HL-60 (cell line): ENCODE results near the gene ZNRF3.

Experiments used
- CTCF ChIP-seq: IDR thresholded peaks from one replicate; pipeline ENCODE4 v1.5.1; 2011; ENCODE audit warnings: low read length, control low read depth, inconsistent platforms; ENCODE audit not compliant: insufficient read depth
- GABPA ChIP-seq: IDR thresholded peaks from 2 replicates; pipeline ENCODE4 v1.6.1; 2012; ENCODE audit warnings: low read depth
- POLR2AphosphoS5 ChIP-seq: IDR thresholded peaks from 2 replicates; pipeline ENCODE4 v1.6.1; 2012; ENCODE audit warnings: low read depth
- REST ChIP-seq: IDR thresholded peaks from 2 replicates; pipeline ENCODE4 v1.6.1; 2012; ENCODE audit warnings: low read depth; ENCODE audit not compliant: insufficient replicate concordance

GRCh38 chr22:29074276-29074772 lies 191.0 kb downstream of the ZNRF3 start:
- TF ChIP-seq REST (no peak), CTCF (no peak), GABPA (no peak), POLR2AphosphoS5 (no peak)
